SK-N-SH treated with all-trans-retinoic acid at 6 μM for 48 hours (cell line): ENCODE results near the gene CDX2.

Experiments
- ATAC-seq: fragments of 200-7000 bp; cut with Tn5 transposase; 3 replicates; pipeline ENCODE4 v1.9.1; 2020; ENCODE audit warnings: mild to moderate bottlenecking, moderate library complexity
- ARNTL ChIP-seq: fragments of 450-650 bp; formaldehyde crosslinking; IDR thresholded peaks from 2 replicates; pipeline ENCODE4 v1.5.0; 2020; ENCODE audit warnings: low read depth, mild to moderate bottlenecking, moderate library complexity, borderline replicate concordance
- BACH2 ChIP-seq: fragments of 250-450 bp; sonication (Bioruptor Pico); IDR thresholded peaks from 2 replicates; pipeline ENCODE4 v1.9.0; 2021; ENCODE audit warnings: mild to moderate bottlenecking, borderline replicate concordance
- CREB5 ChIP-seq: fragments of 250-450 bp; sonication (Bioruptor Pico); IDR thresholded peaks from 2 replicates; pipeline ENCODE4 v1.5.1; 2020; ENCODE audit warnings: low read depth, mild to moderate bottlenecking, moderate library complexity
- CSDC2 ChIP-seq: fragments of 250-450 bp; sonication (Bioruptor Pico); IDR thresholded peaks from 2 replicates; pipeline ENCODE4 v1.5.0; 2020; ENCODE audit warnings: mild to moderate bottlenecking, moderate library complexity
- CSRNP3 ChIP-seq: fragments of 250-450 bp; sonication (Bioruptor Pico); IDR thresholded peaks from 2 replicates; pipeline ENCODE4 v1.5.1; 2021; ENCODE audit warnings: mild to moderate bottlenecking, moderate library complexity
- ESRRG ChIP-seq: fragments of 250-450 bp; sonication (Bioruptor Pico); IDR thresholded peaks from 2 replicates; pipeline ENCODE4 v1.6.1; 2021; ENCODE audit warnings: mild to moderate bottlenecking
- GLIS3 ChIP-seq: fragments of 250-450 bp; sonication (Bioruptor Pico); IDR thresholded peaks from 2 replicates; pipeline ENCODE4 v1.5.0; 2020; ENCODE audit warnings: mild to moderate bottlenecking, moderate library complexity
- ISL1 ChIP-seq: fragments of 250-450 bp; sonication (Bioruptor Pico); IDR thresholded peaks from 2 replicates; pipeline ENCODE4 v2.1.2; 2022; ENCODE audit warnings: mild to moderate bottlenecking, moderate library complexity
- OSR1 ChIP-seq: fragments of 250-450 bp; sonication (Bioruptor Pico); IDR thresholded peaks from 2 replicates; pipeline ENCODE4 v1.8.0; 2022; ENCODE audit warnings: moderate library complexity, mild to moderate bottlenecking, inconsistent platforms
- PATZ1 ChIP-seq: fragments of 250-450 bp; sonication (Bioruptor Pico); IDR thresholded peaks from 2 replicates; pipeline ENCODE4 v1.8.0; 2020; ENCODE audit warnings: mild to moderate bottlenecking, moderate library complexity, borderline replicate concordance
- POU6F1 ChIP-seq: fragments of 250-450 bp; sonication (Bioruptor Pico); IDR thresholded peaks from 2 replicates; pipeline ENCODE4 v1.8.0; 2021; ENCODE audit warnings: low read depth, mild to moderate bottlenecking, moderate library complexity, borderline replicate concordance
- PPARA ChIP-seq: fragments of 250-450 bp; sonication (Bioruptor Pico); IDR thresholded peaks from 2 replicates; pipeline ENCODE4 v1.5.0; 2020; ENCODE audit warnings: mild to moderate bottlenecking, borderline replicate concordance
- RARB ChIP-seq: fragments of 250-450 bp; sonication (Bioruptor Pico); IDR thresholded peaks from 2 replicates; pipeline ENCODE4 v1.8.0; 2021; ENCODE audit warnings: mild to moderate bottlenecking, moderate library complexity
- TCF4 ChIP-seq: fragments of 250-450 bp; sonication (Bioruptor Pico); IDR thresholded peaks from 2 replicates; pipeline ENCODE4 v1.8.0; 2021; ENCODE audit warnings: mild to moderate bottlenecking, moderate library complexity, borderline replicate concordance
- TOX ChIP-seq: fragments of 250-450 bp; sonication (Bioruptor Pico); IDR thresholded peaks from 2 replicates; pipeline ENCODE4 v1.8.0; 2021; ENCODE audit warnings: mild to moderate bottlenecking, moderate library complexity, borderline replicate concordance
- TSHZ2 ChIP-seq: fragments of 250-450 bp; sonication (Bioruptor Pico); IDR thresholded peaks from 2 replicates; pipeline ENCODE4 v1.5.0; 2020; ENCODE audit warnings: mild to moderate bottlenecking, moderate library complexity
- ZC3H10 ChIP-seq: fragments of 250-450 bp; sonication (Bioruptor Pico); IDR thresholded peaks from 2 replicates; pipeline ENCODE4 v1.5.1; 2021; ENCODE audit warnings: mild to moderate bottlenecking, moderate library complexity
- ZFP3 ChIP-seq: fragments of 250-450 bp; sonication (Bioruptor Pico); IDR thresholded peaks from 2 replicates; pipeline ENCODE4 v1.5.0; 2020; ENCODE audit warnings: mild to moderate bottlenecking, moderate library complexity
- ZFP30 ChIP-seq: fragments of 450-650 bp; formaldehyde crosslinking; IDR thresholded peaks from 2 replicates; pipeline ENCODE4 v1.5.0; 2022; ENCODE audit warnings: mild to moderate bottlenecking, moderate library complexity
- ZNF565 ChIP-seq: fragments of 450-650 bp; formaldehyde crosslinking; conservative IDR thresholded peaks from 2 replicates; pipeline ENCODE4 v1.5.0; 2020; ENCODE audit warnings: low read depth, mild to moderate bottlenecking, moderate library complexity
- ZNF70 ChIP-seq: fragments of 450-650 bp; formaldehyde crosslinking; IDR thresholded peaks from 2 replicates; pipeline ENCODE4 v1.5.0; 2020; ENCODE audit warnings: mild to moderate bottlenecking, moderate library complexity
- ZNF8 ChIP-seq: fragments of 450-650 bp; formaldehyde crosslinking; IDR thresholded peaks from 2 replicates; pipeline ENCODE4 v1.5.0; 2020; ENCODE audit warnings: mild to moderate bottlenecking, moderate library complexity

CDX2 gene

GRCh38 chr13:27970382-27971235 is 1.5 kb upstream of the CDX2 start (continued):
- no peak for TF ChIP-seq PPARA (CRISPR knock-in tag)
- no peak for TF ChIP-seq GLIS3 (CRISPR knock-in tag)
- no peak for TF ChIP-seq POU6F1
- TF ChIP-seq ZC3H10 = no peak
- TF ChIP-seq PATZ1 = no peak
- TF ChIP-seq ARNTL (CRISPR knock-in tag) = no peak
- no peak for TF ChIP-seq ZFP30 (CRISPR knock-in tag)
- TF ChIP-seq TCF4 (CRISPR knock-in tag) = no peak
- TF ChIP-seq RARB (CRISPR knock-in tag) = no peak
- TF ChIP-seq ZNF8 (CRISPR knock-in tag) = no peak
- TF ChIP-seq, all 23 proteins: peak for 0

- ATAC-seq = no peak
- no peak for TF ChIP-seq ESRRG
- no peak for TF ChIP-seq ZFP3 (CRISPR knock-in tag)
- TF ChIP-seq ZNF8 (CRISPR knock-in tag) = no peak
- no peak for TF ChIP-seq CSDC2
- no peak for TF ChIP-seq TCF4 (CRISPR knock-in tag)
- no peak for TF ChIP-seq ISL1 (CRISPR knock-in tag)
- TF ChIP-seq ZFP30 (CRISPR knock-in tag) = no peak
- TF ChIP-seq TOX (CRISPR knock-in tag) = no peak
- TF ChIP-seq, all 23 proteins: peak for 0
These were observed 733 bp upstream of the CDX2 start for GRCh38 chr13:27969866-27970229.

- TF ChIP-seq ZC3H10 (no peak), CREB5 (no peak), ZNF70 (CRISPR knock-in tag) (no peak), OSR1 (no peak), PPARA (CRISPR knock-in tag) (no peak), CSDC2 (no peak), ISL1 (CRISPR knock-in tag) (no peak), ARNTL (CRISPR knock-in tag) (no peak), ZNF8 (CRISPR knock-in tag) (no peak), BACH2 (CRISPR knock-in tag) (no peak)
- no peak for ATAC-seq
These were observed 616 bp downstream of the CDX2 start for GRCh38 chr13:27968316-27969081.

GRCh38 chr13:27967736-27968315 is 1.3 kb downstream of the CDX2 start:
- ATAC-seq = no peak
- TF ChIP-seq ARNTL (CRISPR knock-in tag) = no peak
- TF ChIP-seq TOX (CRISPR knock-in tag) = no peak
- TF ChIP-seq ESRRG = no peak
- TF ChIP-seq ISL1 (CRISPR knock-in tag) = no peak
- no peak for TF ChIP-seq ZNF70 (CRISPR knock-in tag)
- no peak for TF ChIP-seq ZFP30 (CRISPR knock-in tag)
- TF ChIP-seq CREB5 = no peak
- no peak for TF ChIP-seq BACH2 (CRISPR knock-in tag)
- no peak for TF ChIP-seq CSRNP3 (CRISPR knock-in tag)
- TF ChIP-seq ZNF8 (CRISPR knock-in tag) = no peak
- TF ChIP-seq GLIS3 (CRISPR knock-in tag) = no peak
- TF ChIP-seq TSHZ2 = no peak
- no peak for TF ChIP-seq ZNF565 (CRISPR knock-in tag)
- TF ChIP-seq PPARA (CRISPR knock-in tag) = no peak
